ENCODE results near the gene IRF2. TPM values are rescaled to one million over a fixed set of nuclear protein-coding genes. Genes with fewer than 3 reads are reported as not detected.

Gene IRF2
- total and polyA plus RNA-seq, 2 of the 8 experiments (the other 6 are each of a cell fraction or from before 2014, with no cell fraction given): 13.8 to 17.0 TPM

GRCh38 chr4:184349283-184350039 lies 124.9 kb downstream of the IRF2 start:
- Histone ChIP-seq H3K9ac (replicated peaks in 1 of 4; ENCODE audit: extremely low read depth in 1 of 4, low read depth in 3 of 4, low read length in 3 of 4) (no peak overlapping the region), H3K79me1 (ENCODE audit: low read depth, low read length) (no peaks in the 10 kb centered on the region), H2BK12ac (ENCODE audit: low read depth, low read length) (peak overlapping the region; percentile 91), H2AFZ (ENCODE audit: low read length) (no peak overlapping the region), H4K8ac (ENCODE audit: extremely low read depth, insufficient read depth, low read length) (no peak overlapping the region), H4K5ac (ENCODE audit: insufficient read length, low read depth, low read length) (no peak overlapping the region), H3K9me3 (ENCODE audit: insufficient read depth in 2 of 2, low read depth in 1 of 2, low read length in 1 of 2) (no peaks in the 10 kb centered on the region), H3K23me2 (ENCODE audit: low read depth, low read length) (no peaks in the 10 kb centered on the region), H3K27ac (ENCODE audit: low read depth, low read length) (0 out of 2 replicates have a peak overlapping the region, but pooled peaks have one; percentile 19), H2BK120ac (replicated peaks; ENCODE audit: low read depth, low read length) (no peak overlapping the region), H3K79me2 (ENCODE audit: control insufficient read depth in 1 of 2, insufficient read depth in 2 of 2, low read length in 2 of 2) (no peaks in the 10 kb centered on the region), H3K4me2 (ENCODE audit: insufficient read depth in 1 of 2, low read depth in 2 of 2, low read length in 2 of 2) (no peak overlapping the region), H4K20me1 (replicated peaks in 1 of 2; ENCODE audit: control insufficient read depth in 1 of 2, insufficient read depth in 2 of 2, low read length in 2 of 2) (no peaks in the 10 kb centered on the region), H2BK15ac (ENCODE audit: low read length) (peak overlapping the region; percentile 95), H4K91ac (replicated peaks; ENCODE audit: insufficient read length, low read length) (no peak overlapping the region), H3K27me3 (replicated peaks in 1 of 4; ENCODE audit: control insufficient read depth in 3 of 4, extremely low read depth in 1 of 4, insufficient read depth in 3 of 4, low read length in 3 of 4) (no peaks in the 10 kb centered on the region; a peak in 1 of 7 replicates), H3K4me1 (replicated peaks in 1 of 4; ENCODE audit: control insufficient read depth in 3 of 4, insufficient read depth in 4 of 4, low read length in 3 of 4) (peaks cover 7 to 20% (median 17%) of the 10 kb centered on the region in 4 experiments; a peak in 6 of 7 replicates), H3K36me3 (ENCODE audit: control insufficient read depth in 2 of 4, insufficient read depth in 4 of 4, low read length in 3 of 4) (no peaks in the 10 kb centered on the region), H2BK20ac (ENCODE audit: low read length) (peak overlapping the region; percentile 66; the same call in 1 of the 2 replicates), H3K4ac (replicated peaks; ENCODE audit: insufficient read length, low read depth, low read length) (no peak overlapping the region), H2AK5ac (ENCODE audit: low read depth, low read length) (0 out of 2 replicates have a peak overlapping the region, but pooled peaks have one; percentile 17), H3K23ac (ENCODE audit: insufficient read length) (no peak overlapping the region), H3K4me3 (ENCODE audit: extremely low read depth in 1 of 4, insufficient read depth in 2 of 4, low read depth in 3 of 4, low read length in 4 of 4) (no peak overlapping the region), H3K14ac (ENCODE audit: insufficient read length) (no peak overlapping the region), H3K18ac (ENCODE audit: extremely low read depth, low read length) (no peak overlapping the region), H2BK5ac (ENCODE audit: low read depth, low read length) (peak overlapping the region; percentile 15; the same call in 1 of the 2 replicates), H3K56ac (replicated peaks; ENCODE audit: insufficient read length, low read depth, low read length) (no peak overlapping the region)
- DNase-seq (ENCODE audit: low read depth in 1 of 2, low spot score in 2 of 2): no peak
- no peak for FAIRE-seq
- WGBS, 2 experiments (ENCODE audit: extremely low coverage in 1 of 2, insufficient coverage in 1 of 2, insufficient read length in 1 of 2, insufficient replicate concordance in 2 of 2, low coverage in 1 of 2, low lambda C conversion rate in 2 of 2, missing lambda C conversion rate in 1 of 2): 89% methylated on average over 11 of the region's 11 CpGs; no CpG with 5 or more reads in 1 of the 2 experiments
- ChIA-PET CTCF (ENCODE audit: partially characterized antibody) (interaction anchor here (0.7 to 2.0 kb wide), 8 partner anchors 10 to 251 kb away, joined by 3 to 7 read pairs (median 3); no protein-coding TSS in a partner anchor), POLR2A (ENCODE audit: partially characterized antibody) (interaction anchor here (1.1 to 1.2 kb wide), 2 partner anchors 21 to 36 kb away, joined by 3 read pairs; no protein-coding TSS in a partner anchor)
- TF ChIP-seq E2F6 (IDR thresholded peaks at IDR 0.05) (no peak), POLR2AphosphoS5 (IDR thresholded peaks at IDR 0.05; ENCODE audit: low read depth, low read length) (no peak), TAF7 (optimal IDR thresholded peaks at IDR 0.05; ENCODE audit: borderline replicate concordance, low read depth, low read length) (no peak), SIRT6 (IDR thresholded peaks at IDR 0.05; ENCODE audit: low read length) (no peak), KDM4A (IDR thresholded peaks at IDR 0.05; ENCODE audit: low read depth, low read length, severe bottlenecking) (no peak), KDM1A (IDR thresholded peaks at IDR 0.05; ENCODE audit: borderline replicate concordance, low read length) (no peak), RBBP5 (IDR thresholded peaks at IDR 0.05; ENCODE audit: borderline replicate concordance, low read depth, low read length) (no peak), GABPA (IDR thresholded peaks at IDR 0.05; ENCODE audit: borderline replicate concordance, insufficient read depth, low read length) (no peak), YY1 (IDR thresholded peaks at IDR 0.05; ENCODE audit: low read depth, low read length) (no peak), RXRA (IDR thresholded peaks at IDR 0.05; ENCODE audit: insufficient read depth, low read depth, low read length) (no peak), MAFK (IDR thresholded peaks at IDR 0.05; ENCODE audit: low read depth, low read length) (no peak)
